Panc1 (cell line): ENCODE data around the gene FBLN1. TPM values are rescaled to one million over a fixed set of nuclear protein-coding genes. Genes with fewer than 3 reads are reported as not detected.

Experiments
- ATAC-seq: fragments of 200-7000 bp; cut with Tn5 transposase; 2 replicates; pipeline ENCODE4 v1.9.1; 2020; ENCODE audit warnings: mild to moderate bottlenecking, moderate library complexity
- BruUV-seq: library from RNA; stranded (reverse); fragments of 400-500 nt; replicated peaks from 2 replicates; lab custom pipeline; 2021; lab: Mats Ljungman, UMichigan
- CTCF ChIA-PET: fragments of 300-600 bp; sonication (Branson Sonifier 250); formaldehyde crosslinking; loops from one replicate; lab custom pipeline; 2022; ENCODE audit warnings: antibody characterized with exemption; lab: Charles Lee
- POLR2A ChIA-PET: fragments of 300-600 bp; sonication (Branson Sonifier 250); formaldehyde crosslinking; loops from one replicate; lab custom pipeline; 2022; ENCODE audit warnings: antibody characterized with exemption; lab: Charles Lee
- DNase-seq: peaks from one replicate; pipeline ENCODE4 v3.0.0-alpha.2; 2010; ENCODE audit warnings: low read depth, low spot score
- H3K27ac ChIP-seq: 2 replicates; pipeline ENCODE4 v1.5.1; 2011; ENCODE audit warnings: mild to moderate bottlenecking, low read length, inconsistent platforms
- H3K27me3 ChIP-seq: fragments of 200-500 bp; sonication (Bioruptor generic); 2 replicates; pipeline ENCODE4 v1.6.0; 2014; ENCODE audit warnings: low read length, inconsistent platforms; ENCODE audit not compliant: control insufficient read depth, insufficient read depth
- H3K36me3 ChIP-seq: fragments of 200-500 bp; sonication (Bioruptor generic); 2 replicates; pipeline ENCODE4 v1.5.1; 2014; ENCODE audit warnings: inconsistent platforms, mild to moderate bottlenecking, low read length, moderate library complexity; ENCODE audit not compliant: control insufficient read depth, insufficient read depth
- H3K4me1 ChIP-seq: 2 replicates; pipeline ENCODE4 v1.5.1; 2011; ENCODE audit warnings: inconsistent platforms, mild to moderate bottlenecking, low read length, moderate library complexity; ENCODE audit not compliant: control insufficient read depth, insufficient read depth
- H3K4me3 ChIP-seq, 2 experiments: 2 replicates each; pipeline ENCODE4 v1.5.1; 2011 to 2012; ENCODE audit warnings: low read depth in 2 of 2, low read length in 2 of 2, mild to moderate bottlenecking in 2 of 2, inconsistent platforms in 1 of 2, moderate library complexity in 1 of 2
- H3K9me3 ChIP-seq: fragments of 200-500 bp; sonication (Bioruptor generic); 2 replicates; pipeline ENCODE4 v1.5.1; 2014; ENCODE audit warnings: low read depth, mild to moderate bottlenecking, inconsistent platforms, low read length, moderate library complexity; ENCODE audit not compliant: control insufficient read depth, insufficient read depth
- CTCF ChIP-seq: fragments of 450-650 bp; IDR thresholded peaks from 2 replicates; pipeline ENCODE4 v1.5.1; 2017; ENCODE audit warnings: mild to moderate bottlenecking
- POLR2AphosphoS5 ChIP-seq: IDR thresholded peaks from 2 replicates; pipeline ENCODE4 v1.6.1; 2012; ENCODE audit warnings: mild to moderate bottlenecking, low read depth, low read length, moderate library complexity
- REST ChIP-seq, 2 experiments: IDR thresholded peaks; 2 replicates each; pipeline ENCODE4 v1.6.1; 2011 to 2012; ENCODE audit warnings: low read depth in 2 of 2, control low read depth in 1 of 2, low read length in 1 of 2, mild to moderate bottlenecking in 1 of 2, moderate library complexity in 1 of 2; ENCODE audit not compliant: insufficient read depth in 1 of 2
- SIN3A ChIP-seq: IDR thresholded peaks from 2 replicates; pipeline ENCODE4 v1.6.1; 2012; ENCODE audit warnings: low read depth, mild to moderate bottlenecking, low read length, moderate library complexity, borderline replicate concordance; ENCODE audit not compliant: insufficient read depth
- TCF7L2 ChIP-seq: IDR thresholded peaks from 2 replicates; pipeline ENCODE4 v1.6.1; 2011; ENCODE audit warnings: mild to moderate bottlenecking, low read depth, low read length, inconsistent platforms
- in situ Hi-C: cut with HindIII; loops from 2 replicates; pipeline ENCODE4 v1.10.0; 2016; ENCODE audit warnings: low sequenced_read_pairs, low pct_unique_long_range_greater_than_20kb
- intact Hi-C: fragments of 100-400 bp; cut with micrococcal nuclease; formaldehyde crosslinking; loops from one replicate; pipeline ENCODE4 v1.10.0; 2022; ENCODE audit not compliant: unreplicated experiment
- total RNA-seq: library from RNA; stranded (reverse); gene quantifications from one replicate; pipeline ENCODE4 v1.2.1, GENCODE V29; 2021; ENCODE audit not compliant: unreplicated experiment

FBLN1 gene
- total RNA-seq, 1 experiment from 2014 or later, result 143 TPM

- Histone ChIP-seq H3K4me1 (no peaks in the 10 kb centered on the region), H3K4me3 (no peak overlapping the region), H3K27ac (no peak overlapping the region), H3K27me3 (no peaks in the 10 kb centered on the region), H3K9me3 (no peaks in the 10 kb centered on the region), H3K36me3 (no peaks in the 10 kb centered on the region)
- POLR2A ChIA-PET, result no interaction called here
- intact Hi-C loops, result no loop called here
- in situ Hi-C loops, result no loop called here
- ATAC-seq (no peak), DNase-seq (no peak)
- TF ChIP-seq CTCF (no peak), TCF7L2 (no peak), REST (IDR thresholded peaks at IDR 0.05; ENCODE audit: insufficient read depth in 1 of 2, low read depth in 2 of 2, low read length in 1 of 2) (no peak), POLR2AphosphoS5 (no peak), SIN3A (no peak)
- CTCF ChIA-PET, result no interaction called here
- BruUV-seq, result no TSS peak
Observed at GRCh38 chr22:45631140-45631840, 128.6 kb downstream of the FBLN1 start.

GRCh38 chr22:45631841-45632238, 129.2 kb downstream of the FBLN1 start:
- CTCF ChIA-PET, result no interaction called here
- H3K27me3 ChIP-seq, result no peaks in the 10 kb centered on the region
- POLR2A ChIA-PET, result no interaction called here
- no peak overlapping the region for H3K27ac ChIP-seq
- DNase-seq, result no peak
- no peaks in the 10 kb centered on the region for H3K4me1 ChIP-seq
- intact Hi-C loops (no loop called here), in situ Hi-C loops (no loop called here)
- TF ChIP-seq POLR2AphosphoS5 (no peak), TCF7L2 (no peak), REST (IDR thresholded peaks at IDR 0.05; ENCODE audit: insufficient read depth in 1 of 2, low read depth in 2 of 2, low read length in 1 of 2) (no peak), CTCF (no peak), SIN3A (no peak)
- H3K4me3 ChIP-seq, result no peak overlapping the region
- H3K9me3 ChIP-seq, result no peaks in the 10 kb centered on the region
- no TSS peak for BruUV-seq
- no peak for ATAC-seq
- H3K36me3 ChIP-seq, result no peaks in the 10 kb centered on the region
